NCI-H2029 (cell line): ENCODE results near the gene FCHO1.
A peak's percentile ranks its signal among the peaks of the same experiment; 100 is the strongest.
"Not testable (repeated sequence)": the region's sequence is repeated elsewhere in the genome, so short reads cannot be mapped to it uniquely, and the experiment has no call there.

Experiments
- DNase-seq: peaks from one replicate; lab custom pipeline; 2025; lab: John Stamatoyannopoulos, UW

The FCHO1 gene

GRCh38 chr19:17762505-17763229 lies 11.4 kb downstream of the FCHO1 start:
- peak; percentile 42 for DNase-seq

GRCh38 chr19:17764348-17764747 lies 13.1 kb downstream of the FCHO1 start:
- no peak for DNase-seq

- no peak for DNase-seq
These were observed 13.9 kb downstream of the FCHO1 start for GRCh38 chr19:17765069-17765618.

GRCh38 chr19:17766543-17767131 lies 15.4 kb downstream of the FCHO1 start:
- peak; percentile 88 for DNase-seq

GRCh38 chr19:17767559-17767958 lies 16.3 kb downstream of the FCHO1 start:
- DNase-seq = no peak

GRCh38 chr19:17770613-17771012 lies 19.3 kb downstream of the FCHO1 start:
- no peak for DNase-seq

- no peak for DNase-seq
These were observed 20.9 kb downstream of the FCHO1 start for GRCh38 chr19:17772172-17772571.

- DNase-seq = no peak
These were observed 24.1 kb downstream of the FCHO1 start for GRCh38 chr19:17775245-17775927.

- no peak for DNase-seq
These were observed 24.9 kb downstream of the FCHO1 start for GRCh38 chr19:17775991-17776803.

GRCh38 chr19:17777840-17778239 lies 26.6 kb downstream of the FCHO1 start:
- DNase-seq = not testable (repeated sequence)

- peak; percentile 60 for DNase-seq
These were observed 27.1 kb downstream of the FCHO1 start for GRCh38 chr19:17778251-17778967.

GRCh38 chr19:17778968-17779929 lies 28.0 kb downstream of the FCHO1 start:
- no peak for DNase-seq

- DNase-seq = no peak
These were observed 29.5 kb downstream of the FCHO1 start for GRCh38 chr19:17780781-17781180.

GRCh38 chr19:17783721-17784120 lies 32.4 kb downstream of the FCHO1 start:
- DNase-seq = not testable (repeated sequence)

- peak; percentile 61 for DNase-seq
These were observed 33.1 kb downstream of the FCHO1 start for GRCh38 chr19:17784201-17785008.

- no peak for DNase-seq
These were observed 36.1 kb downstream of the FCHO1 start for GRCh38 chr19:17787274-17787913.

- no peak for DNase-seq
These were observed 37.4 kb downstream of the FCHO1 start for GRCh38 chr19:17788632-17789031.

- no peak for DNase-seq
These were observed 38.9 kb downstream of the FCHO1 start for GRCh38 chr19:17790059-17790780.
